HG03354 (cell line): ENCODE measurements around the gene MRC1.
A peak's percentile ranks its signal among the peaks of the same experiment; 100 is the strongest.

ENCODE experiments used
- ATAC-seq: cut with Tn5 transposase; IDR thresholded peaks from one replicate; pipeline ENCODE4 v1.9.1; 2021; ENCODE audit warnings: mild to moderate bottlenecking; ENCODE audit not compliant: unreplicated experiment, poor library complexity, severe bottlenecking

MRC1 gene

DNA sequence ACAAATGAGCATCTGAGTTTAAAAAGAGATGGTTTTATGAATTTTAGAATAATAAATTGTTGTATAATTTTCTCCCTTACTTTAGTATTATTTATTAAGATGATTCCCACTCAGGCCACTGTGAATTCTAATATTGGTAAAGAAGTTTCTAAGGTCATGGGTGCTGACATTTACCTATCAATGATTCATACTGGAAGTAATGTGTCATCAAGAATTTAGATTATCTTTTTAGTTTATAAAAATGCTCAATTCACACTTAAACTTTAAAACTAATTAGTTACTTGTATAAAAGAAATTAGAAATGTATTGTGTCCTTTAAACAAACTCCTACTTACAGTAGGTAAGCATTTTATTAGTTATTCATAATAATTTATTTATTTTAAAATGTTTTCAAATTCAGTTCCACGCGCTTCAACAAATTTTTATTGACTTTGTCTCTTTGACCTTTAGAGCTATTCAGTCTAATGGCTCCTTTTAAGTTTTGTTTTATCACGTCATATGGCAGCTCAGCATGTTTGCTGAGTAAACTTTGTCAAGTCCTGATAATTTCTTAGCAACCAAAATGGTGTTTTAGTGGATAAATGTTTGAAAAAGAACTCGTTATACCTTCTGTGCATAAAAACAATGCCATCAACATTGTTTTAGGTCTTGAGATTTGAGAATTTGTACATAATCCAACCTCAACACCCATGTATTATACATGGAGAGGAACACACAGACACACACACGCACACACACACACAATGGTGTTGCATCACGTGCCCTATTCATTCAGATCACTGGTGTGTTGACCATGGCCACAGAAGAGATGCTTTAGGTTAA, 15.1 kb upstream of the MRC1 start:
- ATAC-seq = no peak

DNA sequence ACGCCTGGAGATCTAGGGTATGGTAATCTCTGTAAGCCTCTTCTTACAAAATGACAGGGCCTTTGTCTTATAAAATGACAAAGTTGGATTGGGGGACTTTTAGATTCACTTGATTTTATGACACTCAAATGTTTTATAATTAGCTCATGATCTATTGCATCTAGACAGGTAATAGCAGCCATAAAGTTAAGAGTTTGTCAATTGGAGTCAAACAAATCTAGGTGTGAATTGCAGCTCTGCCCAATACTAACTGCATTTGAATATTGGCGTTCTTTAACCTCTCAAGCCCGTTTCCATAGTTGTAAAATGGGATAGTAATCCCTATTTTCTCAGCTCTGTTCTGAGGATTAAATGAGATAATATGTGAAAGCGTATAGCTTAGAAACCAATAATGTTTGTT, 14.1 kb upstream of the MRC1 start:
- no peak for ATAC-seq

DNA sequence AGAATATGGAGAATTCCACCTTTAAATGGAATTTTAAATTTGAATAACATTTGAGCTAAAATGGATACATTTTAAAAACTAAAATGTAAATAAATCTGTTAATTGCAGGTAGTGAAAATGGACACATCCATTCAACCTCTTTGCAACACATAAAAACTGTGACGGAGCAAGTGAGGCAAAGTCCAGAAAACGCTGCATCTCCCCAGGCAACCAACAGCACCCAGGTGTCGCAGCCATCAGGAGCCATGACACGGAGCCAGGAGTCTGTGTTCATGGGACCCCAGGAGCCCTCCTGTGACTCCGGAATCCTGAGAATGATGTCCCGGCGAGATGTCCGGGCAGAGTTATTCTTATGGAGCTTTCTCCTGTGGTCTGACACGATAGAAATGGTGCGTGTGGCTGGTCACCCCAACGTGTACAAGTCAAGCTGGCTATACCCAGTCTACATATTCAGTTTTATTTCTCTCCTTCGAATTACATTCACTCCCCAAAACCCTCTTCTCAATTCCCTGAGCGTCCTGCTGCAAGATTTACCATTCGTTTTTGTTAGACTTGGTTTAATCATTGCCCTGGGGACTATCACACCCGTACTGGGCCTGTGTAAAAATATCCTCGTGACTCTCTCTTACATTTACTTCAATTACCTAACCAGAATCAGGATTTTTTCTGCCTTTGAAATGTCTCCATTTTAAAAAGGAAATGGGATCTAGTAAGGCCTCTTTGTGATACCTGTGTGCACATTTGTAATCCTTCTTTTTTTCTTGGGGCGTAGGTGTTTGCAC, 13.1 kb upstream of the MRC1 start:
- no peak for ATAC-seq

DNA sequence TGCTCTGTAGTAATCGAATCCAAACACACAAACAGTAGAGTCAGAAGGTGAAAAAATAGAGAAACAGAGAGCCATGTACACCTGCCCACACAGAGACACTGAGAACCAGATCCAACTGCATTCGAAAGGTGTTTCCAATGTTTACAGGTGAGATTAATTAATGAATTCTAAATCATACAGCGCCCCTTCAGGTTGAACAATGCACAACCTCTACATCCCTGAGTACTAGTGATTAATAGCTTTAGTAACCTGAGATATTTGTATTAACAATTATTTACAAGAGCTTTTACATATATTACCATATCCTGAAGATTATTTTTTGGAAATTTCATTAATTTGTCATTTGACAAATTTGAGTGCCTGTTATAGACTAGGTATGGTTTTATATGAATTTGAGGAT, 7.6 kb upstream of the MRC1 start:
- no peak for ATAC-seq

DNA sequence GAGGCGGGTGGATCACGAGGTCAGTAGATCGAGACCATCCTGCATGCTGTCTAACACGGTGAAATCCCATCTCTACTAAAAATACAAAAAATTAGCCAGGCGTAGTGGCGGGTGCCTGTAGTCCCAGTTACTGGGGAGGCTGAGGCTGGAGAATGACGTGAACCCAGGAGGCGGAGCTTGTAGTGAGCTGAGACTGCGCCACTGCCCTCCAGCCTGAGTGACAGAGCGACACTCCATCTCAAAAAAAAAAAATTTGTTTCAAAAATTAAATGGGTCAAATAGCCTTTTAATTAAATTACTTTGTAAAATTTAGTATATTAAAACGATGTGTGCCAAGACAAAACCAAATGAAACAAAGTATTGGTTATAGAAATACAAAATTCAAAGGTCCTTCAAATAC, 6.8 kb upstream of the MRC1 start:
- no peak for ATAC-seq

DNA sequence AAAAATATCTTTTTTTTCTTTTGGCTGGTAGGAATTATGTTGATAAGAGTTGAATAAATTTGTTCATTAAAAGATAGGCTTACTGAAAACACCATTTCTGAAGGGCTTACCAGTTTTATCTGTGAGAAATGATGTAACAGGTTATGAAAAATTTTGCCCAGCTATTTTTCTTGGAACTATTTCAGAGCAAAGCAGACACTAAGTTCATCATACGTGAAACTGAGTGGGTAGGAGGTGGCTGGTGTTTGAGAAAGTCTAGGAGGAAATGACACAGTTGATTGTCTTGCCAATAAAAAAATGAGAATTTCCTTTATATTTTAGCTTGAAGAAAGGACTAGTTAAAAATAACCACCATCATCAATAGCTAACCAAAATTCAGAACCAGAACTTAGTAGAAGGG, 6.2 kb upstream of the MRC1 start:
- ATAC-seq = no peak

DNA sequence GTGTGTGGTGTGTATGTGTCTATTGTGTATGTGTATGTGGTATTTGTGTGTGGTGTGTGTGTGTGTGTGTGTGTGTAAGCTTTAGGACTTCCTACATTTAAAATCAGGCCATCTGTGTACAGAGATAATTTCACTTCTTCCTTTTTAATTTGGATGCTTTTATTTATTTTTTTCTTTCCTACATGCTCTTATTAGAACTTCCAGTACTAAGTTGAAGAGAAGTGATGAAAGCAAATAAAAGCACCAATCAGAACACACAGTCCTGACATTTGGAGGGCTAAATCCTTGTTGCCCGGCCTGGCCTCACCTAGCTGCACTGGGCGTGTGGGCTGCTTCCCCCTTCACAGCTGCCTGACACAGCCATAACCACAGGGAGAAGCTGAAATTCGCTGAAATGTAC, 3.8 kb upstream of the MRC1 start:
- ATAC-seq = no peak

DNA sequence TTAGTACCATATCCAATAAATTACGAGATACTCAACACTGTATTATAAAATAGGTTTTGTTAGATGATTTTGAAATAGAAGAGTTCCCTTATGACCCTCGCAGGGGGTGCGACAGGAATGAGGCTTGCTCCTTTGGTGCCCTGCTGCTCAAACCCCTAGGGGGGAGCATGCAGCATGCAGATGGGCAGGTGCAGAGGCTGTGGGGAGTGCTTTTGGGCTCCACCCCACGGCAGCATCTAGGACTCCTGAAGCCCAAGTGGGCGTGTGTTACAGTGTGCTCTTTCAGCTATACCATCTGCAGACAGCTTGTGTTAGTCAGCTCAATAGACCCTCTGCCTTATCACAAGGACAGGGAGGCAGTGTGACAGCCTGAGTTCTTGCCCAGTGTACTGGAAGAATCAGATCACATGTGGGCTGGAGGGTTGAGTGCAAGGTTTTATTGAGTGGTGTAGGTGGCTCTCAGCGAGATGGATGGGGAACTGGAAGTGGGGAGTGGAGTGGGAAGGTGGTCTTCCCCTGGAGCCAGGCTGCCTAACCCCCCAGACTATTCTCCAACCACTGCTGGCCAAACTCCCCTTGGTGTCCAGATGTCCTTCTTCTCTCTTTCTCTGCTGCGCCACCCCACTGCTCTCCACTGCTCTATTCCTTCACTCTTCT, 3.1 kb upstream of the MRC1 start:
- ATAC-seq = peak; percentile 89

DNA sequence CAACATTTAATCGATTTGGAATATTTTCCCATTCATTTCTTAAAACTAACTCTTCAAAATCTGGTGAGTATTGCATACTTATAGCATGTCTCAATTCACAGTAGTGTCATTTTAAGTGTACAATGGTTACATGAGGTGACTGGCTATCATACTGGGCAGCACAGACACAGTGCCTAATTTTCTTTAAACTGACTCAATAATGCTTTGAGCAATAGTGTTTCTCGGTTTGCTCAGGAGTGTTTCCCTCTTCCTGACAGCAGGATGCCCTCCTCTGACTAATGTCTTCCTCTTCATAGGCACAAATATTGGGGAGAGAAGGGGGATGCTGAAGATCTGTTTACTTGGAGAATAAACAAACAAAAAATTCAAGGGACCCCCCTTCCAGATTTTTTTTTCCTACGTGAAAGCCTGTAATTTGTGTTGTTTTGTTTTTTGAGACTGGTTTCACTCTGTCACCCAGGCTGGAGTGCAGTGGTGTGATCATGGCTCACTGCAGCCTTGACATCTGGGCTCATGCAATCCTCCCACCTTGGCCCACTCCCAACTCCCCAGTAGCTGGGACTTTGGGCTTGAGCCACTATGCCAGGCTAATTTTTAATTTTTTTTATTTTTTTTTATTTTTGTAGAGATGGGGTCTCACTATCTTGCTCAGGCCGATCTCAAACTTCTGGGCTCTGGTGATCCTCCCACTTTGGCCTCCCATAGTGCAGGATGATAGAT, 2.2 kb downstream of the MRC1 start:
- no peak for ATAC-seq

DNA sequence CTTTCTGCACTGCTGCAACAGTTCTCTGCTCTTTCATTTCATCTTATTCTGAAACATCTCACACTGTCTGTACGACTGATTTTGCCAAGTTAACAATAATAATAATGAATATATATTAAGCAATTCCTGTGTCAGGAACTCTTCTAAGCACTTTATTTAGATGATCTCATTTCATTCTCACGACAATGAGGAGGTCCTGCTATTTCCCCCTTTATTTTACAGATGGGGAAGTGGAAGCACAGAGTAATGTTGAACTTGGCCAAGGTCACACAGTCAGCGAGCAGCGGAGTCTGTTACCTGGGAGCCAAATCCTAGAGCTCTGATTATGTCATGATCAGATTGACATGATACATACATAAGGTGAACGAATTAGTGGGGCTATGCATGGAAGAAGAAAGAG, 5.8 kb downstream of the MRC1 start:
- no peak for ATAC-seq

DNA sequence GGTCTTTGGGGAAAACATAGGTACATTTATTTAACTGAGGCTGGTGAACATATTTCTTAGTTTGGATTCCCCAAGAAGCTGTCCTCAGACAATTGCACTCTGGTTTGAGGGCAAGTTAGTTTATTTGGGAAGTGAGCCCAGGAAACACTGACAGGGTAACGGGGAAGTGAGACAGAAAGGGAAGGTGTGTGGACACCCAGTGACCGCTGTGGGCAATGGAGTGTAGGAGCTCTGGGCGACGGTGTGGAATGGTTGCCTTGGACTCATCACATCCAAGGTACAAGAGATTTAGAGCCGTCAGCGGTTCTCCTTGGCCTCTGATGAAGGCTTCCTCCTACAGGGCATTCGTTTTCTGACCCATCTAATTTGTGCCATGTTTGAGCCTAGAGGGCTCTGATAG, 7.1 kb downstream of the MRC1 start:
- ATAC-seq = no peak

DNA sequence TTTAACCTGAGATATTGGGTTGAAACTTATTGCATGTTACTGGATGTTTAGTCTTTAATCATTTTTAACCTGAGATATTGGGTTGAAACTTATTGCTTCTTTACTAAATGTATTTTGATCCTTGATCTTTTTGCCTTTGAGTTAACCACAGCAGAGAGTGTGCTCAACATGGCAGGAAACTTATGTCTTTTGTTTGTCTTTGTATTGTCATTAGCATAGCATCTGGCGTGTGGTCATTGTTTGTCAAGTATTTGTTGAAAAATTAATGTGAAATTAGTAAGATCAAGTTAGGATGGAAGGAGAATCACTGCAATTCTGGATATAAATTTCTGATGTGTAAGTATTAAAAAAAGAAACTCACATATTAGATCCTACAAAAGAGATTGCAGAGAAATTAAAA, 8.2 kb downstream of the MRC1 start:
- ATAC-seq = no peak

DNA sequence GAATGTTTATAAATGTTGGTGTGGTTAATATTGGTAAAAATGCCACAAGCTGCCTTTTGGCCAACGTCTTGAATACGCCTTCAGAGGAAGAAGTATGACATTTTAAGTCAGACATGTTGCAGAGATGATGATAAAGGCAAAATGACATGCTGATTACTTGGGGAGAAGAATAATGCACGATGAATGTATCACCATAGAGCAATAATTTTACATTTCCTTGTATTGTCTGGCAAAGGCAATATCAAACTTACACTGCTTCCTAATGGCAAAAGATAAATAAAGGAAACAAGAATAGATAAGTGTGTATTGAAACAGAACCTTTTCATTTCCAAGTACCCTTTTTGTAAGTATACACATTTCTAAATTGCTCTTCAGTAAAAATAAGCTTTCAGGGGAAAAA, 8.6 kb downstream of the MRC1 start:
- no peak for ATAC-seq

DNA sequence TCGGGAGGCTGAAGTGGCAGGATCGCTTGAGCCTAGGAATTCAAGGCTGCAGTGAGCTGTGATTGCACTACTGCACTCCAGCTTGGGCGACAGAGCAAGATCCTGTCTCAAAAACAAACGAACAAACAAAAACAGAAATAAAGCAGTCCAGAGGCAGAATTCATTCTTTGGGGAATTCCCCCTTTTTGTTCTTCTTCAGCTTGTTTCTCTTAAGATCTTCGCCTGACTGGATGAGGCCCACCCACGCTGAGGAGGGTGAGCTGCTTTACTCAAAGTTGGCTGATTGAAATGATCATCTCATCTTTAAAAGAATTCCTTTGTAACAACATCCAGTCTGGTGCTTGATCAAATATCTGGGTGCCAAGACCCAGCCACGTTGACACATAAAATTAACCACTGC, 10.7 kb downstream of the MRC1 start:
- no peak for ATAC-seq

DNA sequence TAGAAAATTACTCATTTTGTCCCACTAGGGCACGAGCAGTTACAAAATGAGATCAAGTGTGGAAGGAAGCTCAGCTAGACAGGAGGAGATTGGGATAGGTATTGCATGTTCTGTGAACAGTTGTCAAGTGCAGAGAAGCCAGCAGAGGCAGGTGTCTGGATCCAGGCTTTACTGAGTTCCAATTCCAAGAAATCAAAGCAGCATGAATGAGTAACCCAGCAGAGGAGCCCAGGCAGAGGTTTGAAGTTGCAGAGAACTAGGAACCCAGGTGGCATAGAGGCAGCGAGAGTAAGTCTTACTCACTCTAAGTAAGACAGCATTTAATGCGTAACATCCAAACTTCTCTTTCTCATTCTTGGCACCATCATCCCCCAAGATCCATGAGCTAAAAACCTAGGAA, 11.8 kb downstream of the MRC1 start:
- no peak for ATAC-seq

DNA sequence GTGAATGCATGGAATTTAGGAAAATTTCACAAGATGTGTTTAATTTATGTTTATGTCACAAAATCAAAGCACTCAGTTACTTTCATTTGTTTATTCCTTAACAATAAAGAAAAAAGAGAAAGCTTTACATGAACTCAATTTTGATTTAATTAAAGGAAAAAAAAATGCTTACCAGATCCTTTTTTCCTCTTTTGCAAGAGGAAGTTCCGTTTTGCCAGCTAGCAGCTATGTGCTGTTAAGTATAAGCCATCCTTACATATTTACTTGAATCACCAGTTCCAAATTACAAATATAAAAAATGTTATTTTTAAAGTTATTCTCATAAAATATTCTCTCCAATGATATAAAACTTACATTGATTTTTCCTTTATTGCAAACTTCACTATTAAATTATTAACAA, 12.7 kb downstream of the MRC1 start:
- no peak for ATAC-seq

DNA sequence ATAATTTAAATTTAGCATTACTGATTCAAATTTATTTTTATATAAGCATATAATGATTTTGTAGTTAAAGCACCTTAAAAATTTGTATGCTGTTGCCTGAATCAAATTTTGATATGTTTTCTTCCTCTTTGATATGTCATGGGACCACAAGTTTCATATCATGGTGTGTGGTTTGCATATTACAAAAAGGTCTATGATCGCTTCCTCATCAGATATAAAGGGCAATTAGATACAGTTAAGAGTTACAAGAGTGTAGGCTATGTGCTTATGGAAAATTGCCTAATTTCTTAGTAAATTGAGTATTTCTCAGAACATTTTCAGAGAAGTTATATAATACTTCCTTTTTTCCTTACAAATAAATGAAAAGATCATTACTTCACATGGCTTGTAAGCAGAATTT, 22.2 kb downstream of the MRC1 start:
- no peak for ATAC-seq

DNA sequence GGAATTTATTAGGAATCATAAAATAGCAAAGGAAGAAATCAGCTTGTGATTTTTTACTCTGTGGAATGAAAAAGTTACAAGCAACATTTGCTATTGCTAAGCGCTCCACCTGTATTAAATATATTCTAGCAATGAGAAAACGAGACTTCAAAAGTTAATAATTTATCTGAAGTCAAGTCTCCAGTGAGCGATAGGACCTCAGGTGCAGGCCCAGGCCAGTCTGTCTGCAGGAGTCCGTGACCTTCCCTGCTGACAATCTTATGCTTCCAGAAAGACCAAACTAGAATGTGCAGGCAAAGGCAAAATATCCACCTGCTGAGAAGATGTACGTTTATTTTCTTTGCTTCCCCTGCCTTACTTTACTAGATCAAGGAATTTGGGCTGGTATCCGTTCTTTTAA, 22.7 kb downstream of the MRC1 start:
- ATAC-seq = no peak

DNA sequence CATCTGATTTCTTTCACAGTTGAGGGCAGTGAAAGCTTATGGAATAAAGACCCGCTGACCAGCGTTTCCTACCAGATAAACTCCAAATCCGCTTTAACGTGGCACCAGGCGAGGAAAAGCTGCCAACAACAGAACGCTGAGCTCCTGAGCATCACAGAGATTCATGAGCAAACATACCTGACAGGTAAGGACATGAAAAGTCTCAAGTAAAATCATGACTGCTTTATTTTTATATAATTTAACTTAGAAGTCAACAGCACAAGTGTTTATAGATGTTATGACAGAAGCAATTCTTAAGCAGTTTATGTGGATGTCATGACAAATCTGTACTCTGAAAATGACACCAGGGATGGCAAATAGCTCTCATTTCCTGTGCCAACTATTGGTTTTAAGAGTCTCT, 24.5 kb downstream of the MRC1 start:
- no peak for ATAC-seq

DNA sequence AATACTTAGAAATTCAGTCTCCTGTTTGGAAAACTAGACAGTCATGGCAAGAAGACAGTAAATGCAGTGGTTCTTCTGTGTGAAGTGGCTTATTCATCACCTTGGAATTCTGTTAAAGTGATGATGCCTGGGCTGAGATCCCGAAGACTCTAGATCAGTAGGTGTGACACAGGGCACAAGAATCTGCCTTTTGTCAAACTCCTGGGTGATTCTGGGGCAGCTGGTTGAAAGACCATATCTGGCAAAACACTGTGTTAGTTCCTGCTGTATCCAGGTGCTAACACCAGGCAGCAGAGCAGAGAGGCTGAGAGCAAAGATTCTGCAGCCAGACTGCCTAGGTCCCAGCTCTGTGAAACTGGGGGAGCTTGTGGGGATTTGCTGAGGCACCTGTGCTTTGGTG, 26.5 kb downstream of the MRC1 start:
- no peak for ATAC-seq
